Coronary artery (tissue), 2 donors: ENCODE results near the gene RELB.

ENCODE experiments used
- DNase-seq: peaks from one replicate; pipeline ENCODE4 v3.0.0-alpha.2; 2017; ENCODE audit warnings: low spot score
- H3K27ac ChIP-seq, 2 donors: fragments of 200-600 bp; sonication (generic); one replicate each; pipeline ENCODE4 v1.5.1; 2016 to 2019
- H3K4me3 ChIP-seq: fragments of 200-600 bp; sonication (generic); 2 replicates; pipeline ENCODE4 v1.5.1; 2016; ENCODE audit warnings: mild to moderate bottlenecking, moderate library complexity
- CTCF ChIP-seq: fragments of 200-600 bp; sonication (generic); IDR thresholded peaks from one replicate; pipeline ENCODE4 v1.5.1; 2019; ENCODE audit warnings: antibody characterized with exemption

Gene RELB

DNA sequence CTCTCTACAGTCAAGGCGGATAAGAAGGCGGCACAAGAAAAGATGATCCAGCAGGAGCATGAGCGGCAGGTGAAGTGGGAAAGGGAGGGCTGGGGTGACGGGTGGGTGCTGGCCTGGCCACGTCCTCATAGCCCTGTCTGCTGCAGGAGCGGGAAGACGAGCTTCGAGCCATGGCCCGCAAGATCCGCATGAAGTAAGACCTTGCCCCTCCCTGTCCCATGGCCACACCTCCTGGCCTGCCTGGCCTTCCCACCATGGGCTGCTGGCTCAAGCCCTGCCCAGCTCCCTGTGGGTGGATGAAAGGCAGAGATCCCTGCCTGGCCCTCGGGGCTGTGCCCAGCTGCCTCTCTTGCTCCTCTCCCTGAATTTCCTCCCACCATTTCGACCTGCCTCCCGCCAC is 67.8 kb downstream of the RELB start:
- Histone ChIP-seq H3K4me3 (no peak overlapping the region), H3K27ac (no peak overlapping the region)
- DNase-seq = no peak
- no peak for TF ChIP-seq CTCF

- no peak for DNase-seq
- Histone ChIP-seq H3K27ac (no peak overlapping the region), H3K4me3 (no peak overlapping the region)
- TF ChIP-seq CTCF = no peak
These were observed 69.0 kb downstream of the RELB start for GRCh38 chr19:45070214-45070613.

DNA sequence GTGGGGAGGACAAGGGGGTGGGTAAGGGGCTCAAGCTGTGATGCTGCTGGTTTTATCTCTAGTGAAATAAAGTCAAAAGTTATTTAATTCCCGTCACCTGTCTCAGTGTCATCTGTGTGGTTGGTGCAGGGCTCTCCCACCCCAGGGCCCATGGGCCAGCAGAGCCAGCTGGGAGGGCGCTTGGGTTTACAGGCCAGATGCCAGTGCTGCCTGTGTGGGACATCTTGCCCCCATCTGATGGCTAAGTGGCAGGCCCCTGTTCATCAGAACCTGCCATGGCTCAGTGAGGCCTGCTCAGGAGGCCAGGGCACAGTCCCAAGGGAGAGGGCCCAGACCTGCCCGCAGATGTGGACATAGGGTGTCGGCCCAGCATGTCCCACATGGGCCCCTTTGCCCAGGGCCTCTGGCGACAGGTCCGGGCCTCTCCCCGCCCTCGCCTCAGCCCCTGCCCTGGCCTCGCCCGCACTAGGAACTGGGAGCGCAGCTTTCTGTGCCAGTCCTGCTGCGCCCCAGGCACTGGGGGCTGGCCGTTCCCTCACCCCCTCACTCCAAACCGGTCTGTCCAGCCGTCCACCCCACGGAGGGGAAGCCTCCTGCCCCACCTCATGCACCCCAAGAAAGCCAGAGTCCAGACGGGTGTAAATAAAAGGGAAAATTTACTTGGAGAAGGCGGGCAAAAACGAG is 69.7 kb downstream of the RELB start:
- no peak for TF ChIP-seq CTCF
- no peak for DNase-seq
- H3K4me3 ChIP-seq = no peak overlapping the region
- H3K27ac ChIP-seq = no peak overlapping the region

- DNase-seq = no peak
These were observed 70.3 kb downstream of the RELB start for GRCh38 chr19:45071545-45071938.

GRCh38 chr19:45071969-45072790 is 70.9 kb downstream of the RELB start:
- Histone ChIP-seq H3K4me3 (no peak overlapping the region), H3K27ac (no peak overlapping the region)
- no peak for DNase-seq

More at GRCh38 chr19:45071545-45071938, 70.3 kb downstream of the RELB start:
- Histone ChIP-seq H3K4me3 (no peak overlapping the region), H3K27ac (no peak overlapping the region)
- TF ChIP-seq CTCF = no peak

DNA sequence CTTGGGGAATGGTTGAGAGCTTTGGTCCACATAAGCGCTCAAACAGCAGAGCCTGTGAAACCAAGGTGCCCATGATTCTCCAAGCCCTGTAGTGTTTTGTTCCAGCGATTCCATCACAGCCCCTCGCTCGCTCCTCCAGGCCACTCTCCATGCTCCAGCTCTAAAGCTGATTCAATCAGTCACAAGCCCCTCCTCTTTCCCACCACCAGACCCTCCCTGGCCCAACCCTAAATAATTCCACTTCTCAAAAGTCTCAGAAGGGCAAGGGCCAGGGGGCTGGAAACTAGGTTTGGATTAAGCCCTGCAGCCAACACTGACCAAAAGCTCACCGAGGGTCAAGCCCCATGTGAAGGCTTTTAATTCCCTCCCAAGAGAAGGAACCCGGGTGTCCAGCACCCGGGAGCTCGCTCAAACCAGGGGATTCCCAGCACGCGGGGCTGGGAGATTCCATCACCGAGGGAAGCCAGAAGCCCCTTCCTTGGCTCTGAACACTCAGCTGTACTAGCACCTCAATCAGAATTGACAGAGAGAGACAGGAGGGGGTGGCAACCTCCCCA is 73.6 kb downstream of the RELB start:
- DNase-seq = no peak
- no peak for TF ChIP-seq CTCF
- H3K27ac ChIP-seq = peak overlapping the region in 1 of 2 donors; percentile 83
- peak overlapping the region; percentile 74 for H3K4me3 ChIP-seq

More at GRCh38 chr19:45071969-45072790, 70.9 kb downstream of the RELB start:
- TF ChIP-seq CTCF = no peak
